ENCODE data around the gene SIL1.

DNA sequence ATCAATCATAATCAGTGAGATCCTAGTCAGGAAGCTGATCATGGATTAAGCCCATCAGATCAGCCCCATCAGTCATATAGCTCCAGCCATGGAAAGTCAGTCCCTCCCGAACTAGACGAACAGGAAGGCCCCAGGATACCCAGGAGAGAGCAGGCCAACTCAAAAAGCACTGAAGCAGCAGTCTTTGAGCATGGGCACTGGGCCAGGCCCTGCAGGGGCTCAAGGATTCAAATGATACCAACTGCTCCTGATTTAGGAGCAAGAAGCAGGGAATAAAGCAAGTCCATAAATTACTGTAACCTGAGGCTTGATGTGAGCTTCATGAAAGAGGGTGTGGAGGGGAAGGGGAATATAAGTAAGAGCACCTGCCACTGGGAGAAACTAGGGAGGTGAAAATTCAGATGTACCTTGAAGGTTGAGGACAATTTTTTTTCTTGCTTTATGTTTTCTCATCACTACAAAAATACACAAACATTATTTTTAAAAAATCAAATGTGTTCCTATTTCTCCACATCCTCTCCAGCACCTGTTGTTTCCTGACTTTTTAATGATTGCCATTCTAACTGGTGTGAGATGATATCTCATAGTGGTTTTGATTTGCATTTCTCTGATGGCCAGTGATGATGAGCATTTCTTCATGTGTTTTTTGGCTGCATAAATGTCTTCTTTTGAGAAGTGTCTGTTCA is 115.2 kb downstream of the SIL1 start:
- TF ChIP-seq, protein P1, sequence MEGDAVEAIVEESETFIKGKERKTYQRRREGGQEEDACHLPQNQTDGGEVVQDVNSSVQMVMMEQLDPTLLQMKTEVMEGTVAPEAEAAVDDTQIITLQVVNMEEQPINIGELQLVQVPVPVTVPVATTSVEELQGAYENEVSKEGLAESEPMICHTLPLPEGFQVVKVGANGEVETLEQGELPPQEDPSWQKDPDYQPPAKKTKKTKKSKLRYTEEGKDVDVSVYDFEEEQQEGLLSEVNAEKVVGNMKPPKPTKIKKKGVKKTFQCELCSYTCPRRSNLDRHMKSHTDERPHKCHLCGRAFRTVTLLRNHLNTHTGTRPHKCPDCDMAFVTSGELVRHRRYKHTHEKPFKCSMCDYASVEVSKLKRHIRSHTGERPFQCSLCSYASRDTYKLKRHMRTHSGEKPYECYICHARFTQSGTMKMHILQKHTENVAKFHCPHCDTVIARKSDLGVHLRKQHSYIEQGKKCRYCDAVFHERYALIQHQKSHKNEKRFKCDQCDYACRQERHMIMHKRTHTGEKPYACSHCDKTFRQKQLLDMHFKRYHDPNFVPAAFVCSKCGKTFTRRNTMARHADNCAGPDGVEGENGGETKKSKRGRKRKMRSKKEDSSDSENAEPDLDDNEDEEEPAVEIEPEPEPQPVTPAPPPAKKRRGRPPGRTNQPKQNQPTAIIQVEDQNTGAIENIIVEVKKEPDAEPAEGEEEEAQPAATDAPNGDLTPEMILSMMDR (IDR thresholded peaks at IDR 0.05): no peak
- TF ChIP-seq POLR2A (IDR thresholded peaks at IDR 0.05): no peak
- no peak for TF ChIP-seq POLR2AphosphoS5 (IDR thresholded peaks at IDR 0.05)
- TF ChIP-seq EP300 (IDR thresholded peaks at IDR 0.05): no peak

Data from gastroesophageal sphincter (tissue), 3 donors.